Tibial nerve (tissue), 4 donors: ENCODE measurements around the gene HOXA11. TPM values are rescaled to one million over a fixed set of nuclear protein-coding genes. Genes with fewer than 3 reads are reported as not detected.
A peak's percentile ranks its signal among the peaks of the same experiment; 100 is the strongest.

Experiments used
- DNase-seq, 2 donors: peaks; one replicate each; pipeline ENCODE4 v3.0.0-alpha.2; 2019; ENCODE audit warnings: low spot score in 2 of 2
- H3K27ac ChIP-seq, 4 donors: fragments of 200-600 bp; sonication (generic) in 3 of 4; one replicate each; pipeline ENCODE4 v1.5.1; 2017 to 2019; ENCODE audit warnings: mild to moderate bottlenecking in 1 of 4
- H3K27me3 ChIP-seq, 2 donors: fragments of 200-600 bp; sonication (generic) in 1 of 2; one replicate each; pipeline versions ENCODE4 v1.5.1 to v1.6.0; 2017 to 2019
- H3K36me3 ChIP-seq, 3 donors: fragments of 200-600 bp; sonication (generic); one replicate each; pipeline ENCODE4 v1.5.1; 2018 to 2019
- H3K4me1 ChIP-seq, 4 donors: fragments of 200-600 bp; sonication (generic) in 3 of 4; one replicate each; pipeline ENCODE4 v1.5.1; 2017 to 2019
- H3K4me3 ChIP-seq, 4 donors: fragments of 200-600 bp; sonication (generic) in 3 of 4; one replicate each; pipeline ENCODE4 v1.5.1; 2017 to 2019; ENCODE audit warnings: mild to moderate bottlenecking in 1 of 4, moderate library complexity in 1 of 4
- H3K9me3 ChIP-seq, 4 donors: fragments of 200-600 bp; sonication (generic) in 3 of 4; one replicate each; pipeline ENCODE4 v1.5.1; 2017 to 2019
- CTCF ChIP-seq, 5 experiments: fragments of 200-600 bp in 3 of 5; fragments of 450-650 bp in 2 of 5; sonication (generic) in 3 of 5; IDR thresholded peaks; one replicate each; pipeline ENCODE4 v1.5.1; 2016 to 2019; ENCODE audit warnings: antibody characterized with exemption in 5 of 5, mild to moderate bottlenecking in 3 of 5, moderate library complexity in 2 of 5
- EP300 ChIP-seq, 2 donors: sonication (generic); formaldehyde crosslinking; IDR thresholded peaks; one replicate each; pipeline ENCODE4 v1.6.1; 2017; ENCODE audit warnings: antibody characterized with exemption in 2 of 2, mild to moderate bottlenecking in 1 of 2
- POLR2A ChIP-seq, 2 donors: fragments of 450-650 bp; IDR thresholded peaks; one replicate each; pipeline ENCODE4 v1.6.1; 2017; ENCODE audit warnings: antibody characterized with exemption in 2 of 2, mild to moderate bottlenecking in 2 of 2, moderate library complexity in 2 of 2
- WGBS, 2 donors: methylation state at CpG; one replicate each; pipeline ENCODE4 v1.1.5; 2018; 5-methylcytosine and 5-hydroxymethylcytosine counted together
- total RNA-seq, 4 donors: library from RNA; depleted of rRNA; stranded (reverse); fragments of >200 nt; gene quantifications; one replicate each; pipeline ENCODE4 v1.1.0, GENCODE V29; 2016

HOXA11 gene
- total RNA-seq, 4 donors from 2014 or later, result 5.0 to 13.2 (median 9.5) TPM

- Histone ChIP-seq H3K27ac (peak overlapping the region; percentile 67 to 94 (median 88)), H3K4me3 (peak overlapping the region; percentile 24 to 74 (median 32)), H3K36me3 (no peaks in the 10 kb centered on the region), H3K27me3 (peaks cover 0 to 95% of the 10 kb centered on the region in 2 donors), H3K9me3 (no peaks in the 10 kb centered on the region), H3K4me1 (peaks cover 0 to 70% (median 15%) of the 10 kb centered on the region in 4 donors)
- peak in 1 of 2 donors; percentile 13 for DNase-seq
- TF ChIP-seq CTCF (IDR thresholded peaks at IDR 0.05) (no peak), POLR2A (IDR thresholded peaks at IDR 0.05) (peak in 1 of 2 donors; percentile 16), EP300 (IDR thresholded peaks at IDR 0.05) (no peak)
- 5% methylated on average over 31 to 33 of the region's 46 CpGs for WGBS, 2 donors
These were observed 15.2 kb downstream of the HOXA11 start for GRCh38 chr7:27169658-27170425.

DNA sequence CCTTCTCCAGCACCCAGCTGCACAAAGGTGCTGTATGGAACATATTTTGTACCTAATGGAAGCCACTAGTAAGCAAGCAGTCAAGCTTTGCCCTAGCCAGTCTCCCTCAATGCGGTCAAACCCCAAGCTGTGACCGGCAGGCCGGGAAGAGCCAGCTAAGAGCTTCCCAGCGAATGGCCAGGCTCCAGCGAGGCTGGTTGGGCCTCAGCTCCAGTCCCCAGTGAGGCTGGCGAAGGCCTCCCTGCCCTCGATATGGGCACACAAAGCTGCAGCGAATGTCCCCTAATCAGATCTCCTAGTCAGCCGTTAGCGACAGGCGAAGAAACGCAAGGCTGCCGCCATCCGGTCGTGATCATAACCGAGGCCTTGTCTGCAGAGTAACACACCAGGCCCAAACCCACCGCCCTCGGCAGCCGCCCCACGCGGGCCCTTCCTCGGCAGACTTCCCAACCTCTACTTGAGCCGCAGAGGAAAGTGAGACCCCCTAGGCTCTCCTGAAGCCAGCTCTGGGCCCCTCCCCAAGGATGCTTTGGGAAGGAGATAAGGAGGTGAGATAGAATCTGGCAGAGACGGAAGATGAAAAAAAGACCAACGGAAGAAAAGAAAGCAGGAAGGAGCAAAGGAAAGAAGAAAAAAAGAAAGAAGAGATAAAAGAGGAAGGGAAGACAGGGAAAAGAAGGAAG is 16.6 kb downstream of the HOXA11 start:
- 23 to 39% methylated on average over 15 to 25 of the region's 25 CpGs for WGBS, 2 donors
- TF ChIP-seq CTCF (IDR thresholded peaks at IDR 0.05) (no peak), EP300 (IDR thresholded peaks at IDR 0.05) (peak in 1 of 2 donors; percentile 11)
- Histone ChIP-seq H3K27ac (peak overlapping the region; percentile 67 to 94 (median 88)), H3K27me3 (peaks cover 0 to 99% of the 10 kb centered on the region in 2 donors), H3K4me1 (peaks cover 0 to 68% (median 10%) of the 10 kb centered on the region in 4 donors), H3K4me3 (peak overlapping the region; percentile 6 to 74 (median 18)), H3K9me3 (no peaks in the 10 kb centered on the region), H3K36me3 (no peaks in the 10 kb centered on the region)
- no peak for DNase-seq

GRCh38 chr7:27167916-27168264 is 17.1 kb downstream of the HOXA11 start:
- no peak for DNase-seq
- peaks cover 0 to 100% of the 10 kb centered on the region in 2 donors for H3K27me3 ChIP-seq
- WGBS, 2 donors, result 45 to 47% methylated on average over 4 of the region's 4 CpGs
- peak overlapping the region; percentile 67 to 94 (median 88) for H3K27ac ChIP-seq
- peaks cover 0 to 66% (median 10%) of the 10 kb centered on the region in 4 donors for H3K4me1 ChIP-seq
- no peak for TF ChIP-seq CTCF (IDR thresholded peaks at IDR 0.05)
- no peak for TF ChIP-seq EP300 (IDR thresholded peaks at IDR 0.05)
- TF ChIP-seq POLR2A (IDR thresholded peaks at IDR 0.05), result no peak
- no peaks in the 10 kb centered on the region for H3K36me3 ChIP-seq
- H3K9me3 ChIP-seq, result no peaks in the 10 kb centered on the region
- peak overlapping the region in 2 of 4 donors; percentile 4 to 74 for H3K4me3 ChIP-seq

DNA sequence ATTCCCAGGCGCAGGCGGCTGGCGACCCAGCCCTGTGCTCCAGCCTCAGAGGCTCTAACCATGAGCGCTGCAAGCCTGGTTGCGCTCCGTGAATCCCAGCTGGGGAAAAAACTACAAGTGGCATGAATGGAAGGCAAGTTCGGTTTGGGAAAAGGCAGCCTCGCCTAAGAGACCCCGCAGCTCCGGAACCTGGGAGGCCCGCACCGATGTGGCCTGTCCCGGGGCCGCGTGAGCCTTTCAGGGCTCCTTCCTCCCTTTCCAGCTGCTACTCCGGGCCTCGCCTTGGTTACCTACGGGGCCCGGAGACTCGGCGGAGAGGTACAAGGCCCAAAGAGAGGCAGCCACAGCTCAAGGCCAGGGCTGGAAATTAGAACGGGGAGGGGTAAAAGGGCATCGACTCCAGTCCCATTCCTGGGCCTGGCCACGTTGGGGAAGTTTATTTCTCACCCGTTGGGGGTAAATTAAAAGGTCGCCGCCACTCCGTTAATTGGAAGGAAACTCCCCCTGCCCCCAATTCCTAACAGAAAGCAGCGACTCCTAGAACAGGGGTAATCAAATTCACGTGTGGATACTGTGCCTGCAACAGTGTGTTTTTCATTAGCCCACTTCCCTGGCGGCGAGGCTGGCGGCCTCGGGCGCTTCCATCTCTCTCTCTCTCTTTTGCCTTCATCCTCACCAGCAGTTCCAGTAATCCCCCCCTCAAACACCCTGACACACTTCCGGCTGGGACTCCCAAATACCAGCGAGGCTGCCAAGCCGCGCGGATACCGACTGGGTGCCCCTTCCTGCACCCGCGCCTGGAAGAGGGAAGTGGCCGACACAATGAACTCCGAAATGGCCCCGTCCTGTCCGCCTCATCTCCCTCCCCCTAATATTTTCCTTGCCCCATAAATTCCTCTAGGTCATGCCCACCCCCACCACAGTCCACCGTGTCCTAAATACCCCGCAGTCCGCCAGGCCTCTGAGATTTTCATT is 18.2 kb downstream of the HOXA11 start:
- H3K9me3 ChIP-seq, result no peaks in the 10 kb centered on the region
- TF ChIP-seq EP300 (IDR thresholded peaks at IDR 0.05), result no peak
- no peak for TF ChIP-seq CTCF (IDR thresholded peaks at IDR 0.05)
- no peak for TF ChIP-seq POLR2A (IDR thresholded peaks at IDR 0.05)
- peak overlapping the region; percentile 77 to 94 (median 88) for H3K27ac ChIP-seq
- WGBS, 2 donors, result 20 to 36% methylated on average over 48 to 50 of the region's 50 CpGs
- H3K36me3 ChIP-seq, result no peaks in the 10 kb centered on the region
- H3K4me3 ChIP-seq, result peak overlapping the region; percentile 47 to 74 (median 53)
- DNase-seq, result no peak
- H3K4me1 ChIP-seq, result peaks cover 0 to 71% (median 10%) of the 10 kb centered on the region in 4 donors
- peaks cover 0 to 95% of the 10 kb centered on the region in 2 donors for H3K27me3 ChIP-seq
